K562 (cell line): Measurements from ENCODE around the gene CARD10. TPM values are rescaled to one million over a fixed set of nuclear protein-coding genes. Genes with fewer than 3 reads are reported as not detected.
A peak's percentile ranks its signal among the peaks of the same experiment; 100 is the strongest.

ENCODE experiments used
- ATF1 ChIP-seq, 2 experiments: fragments of 450-650 bp in 1 of 2; IDR thresholded peaks; 2 replicates each; pipeline ENCODE4 v1.6.1; 2016; ENCODE audit warnings: missing compliant biosample characterization in 1 of 2, missing genetic modification characterization in 1 of 2
- ATF7 ChIP-seq: fragments of 450-650 bp; IDR thresholded peaks from 2 replicates; pipeline ENCODE4 v1.7.1; 2014; ENCODE audit warnings: mild to moderate bottlenecking, moderate library complexity
- BRD4 ChIP-seq: fragments of 200-600 bp; sonication (generic); IDR thresholded peaks from 2 replicates; pipeline ENCODE4 v1.6.1; 2017; ENCODE audit warnings: inconsistent platforms
- CAMTA2 ChIP-seq: fragments of 250-450 bp; sonication (Bioruptor Pico); conservative IDR thresholded peaks from 2 replicates; pipeline ENCODE4 v1.5.1; 2022
- GATAD2A ChIP-seq: fragments of 450-650 bp; IDR thresholded peaks from 2 replicates; pipeline ENCODE4 v1.6.1; 2017
- HDAC3 ChIP-seq: fragments of 450-650 bp; IDR thresholded peaks from 2 replicates; pipeline ENCODE4 v1.6.1; 2018; ENCODE audit warnings: borderline replicate concordance, mild to moderate bottlenecking, moderate library complexity; ENCODE audit not compliant: partially characterized antibody
- JUN ChIP-seq, 2 experiments: sonication (generic) in 1 of 2; formaldehyde crosslinking in 1 of 2; IDR thresholded peaks; 2 replicates each; pipeline versions ENCODE4 v1.6.1 to v1.8.0; 2012 to 2022; ENCODE audit warnings: borderline replicate concordance in 2 of 2, mild to moderate bottlenecking in 2 of 2, improper control_type of control experiment in 1 of 2, low read depth in 1 of 2, low read length in 1 of 2, missing genetic modification reagents in 1 of 2
- LEF1 ChIP-seq: fragments of 450-650 bp; IDR thresholded peaks from 2 replicates; pipeline ENCODE4 v1.6.1; 2016; ENCODE audit warnings: mild to moderate bottlenecking
- NCOA6 ChIP-seq: fragments of 450-650 bp; IDR thresholded peaks from 2 replicates; pipeline ENCODE4 v1.6.1; 2017; ENCODE audit warnings: mild to moderate bottlenecking
- PCBP1 ChIP-seq: fragments of 200-400 bp; formaldehyde crosslinking; IDR thresholded peaks from 2 replicates; pipeline ENCODE4 v1.6.1; 2018; ENCODE audit warnings: mild to moderate bottlenecking, low read depth, low read length; ENCODE audit not compliant: poor library complexity, severe bottlenecking
- TBL1XR1 ChIP-seq, 2 experiments: IDR thresholded peaks; 2 replicates each; pipeline ENCODE4 v1.6.1; 2012; ENCODE audit warnings: improper control_type of control experiment in 2 of 2, low read length in 2 of 2, mild to moderate bottlenecking in 1 of 2
- TCF3 ChIP-seq: sonication (generic); formaldehyde crosslinking; IDR thresholded peaks from 2 replicates; pipeline ENCODE4 v1.4.0; 2020; ENCODE audit warnings: mild to moderate bottlenecking, missing genetic modification reagents
- TCFL5 ChIP-seq: fragments of 250-450 bp; sonication (Bioruptor Pico); conservative IDR thresholded peaks from 2 replicates; pipeline ENCODE4 v1.6.1; 2021; ENCODE audit warnings: mild to moderate bottlenecking, moderate library complexity, matching md5 sums
- ZKSCAN8 ChIP-seq: fragments of 200-800 bp; sonication (Bioruptor generic); IDR thresholded peaks from 2 replicates; pipeline ENCODE4 v1.6.1; 2016; ENCODE audit warnings: missing genetic modification characterization, missing compliant biosample characterization
- ZNF431 ChIP-seq: sonication (generic); formaldehyde crosslinking; IDR thresholded peaks from 2 replicates; pipeline ENCODE4 v1.8.0; 2022; ENCODE audit warnings: mild to moderate bottlenecking, missing genetic modification reagents
- polyA plus RNA-seq, 8 experiments: library from polyadenylated mRNA; depleted of rRNA in 4 of 8; stranded (reverse) in 5 of 8; unstranded in 3 of 8; fragments of >200 nt; fragmentation: Nextera tagmentation in 2 of 8; fragmentation: Illumina TruSeq in 1 of 8; extraction: Ambion mirVana in 2 of 8; extraction: Trizol in 1 of 8; gene quantifications; 2 replicates each; pipeline versions ENCODE4 v1.2.1 to v1.2.3, GENCODE V29; 2011 to 2014; ENCODE audit warnings: inconsistent platforms in 1 of 8, missing spikeins in 1 of 8
- total RNA-seq, 7 experiments: library from RNA; depleted of rRNA in 6 of 7; stranded (reverse); fragments of >200 nt in 6 of 7; fragmentation: Illumina TruSeq in 2 of 7; extraction: Trizol in 2 of 7; gene quantifications; 2 replicates each; pipeline versions ENCODE4 v1.2.1 to v1.2.3, GENCODE V29; 2011 to 2021; ENCODE audit warnings: low replicate concordance in 1 of 7
- TF ChIP-seq, protein P1 (sequence below): sonication (generic); formaldehyde crosslinking; IDR thresholded peaks from 2 replicates; pipeline ENCODE4 v1.8.0; 2022; ENCODE audit warnings: mild to moderate bottlenecking, missing genetic modification reagents, borderline replicate concordance
- TF ChIP-seq, protein P2 (sequence below): fragments of 450-650 bp; IDR thresholded peaks from 2 replicates; pipeline ENCODE4 v1.6.1; 2018; ENCODE audit warnings: mild to moderate bottlenecking, low read depth; ENCODE audit not compliant: partially characterized antibody
- TF ChIP-seq, protein P3 (sequence below), 2 experiments: fragments of 150-350 bp in 1 of 2; IDR thresholded peaks; 2 replicates each; pipeline ENCODE4 v1.6.1; 2012 to 2016; ENCODE audit warnings: low read depth in 2 of 2, low read length in 2 of 2, mild to moderate bottlenecking in 1 of 2, moderate library complexity in 1 of 2

CARD10 gene
- total and polyA plus RNA-seq, 9 of the 15 experiments (the other 6 are each of a cell fraction or from before 2014, with no cell fraction given), result 0.13 to 5.8 (median 1.6) TPM

DNA sequence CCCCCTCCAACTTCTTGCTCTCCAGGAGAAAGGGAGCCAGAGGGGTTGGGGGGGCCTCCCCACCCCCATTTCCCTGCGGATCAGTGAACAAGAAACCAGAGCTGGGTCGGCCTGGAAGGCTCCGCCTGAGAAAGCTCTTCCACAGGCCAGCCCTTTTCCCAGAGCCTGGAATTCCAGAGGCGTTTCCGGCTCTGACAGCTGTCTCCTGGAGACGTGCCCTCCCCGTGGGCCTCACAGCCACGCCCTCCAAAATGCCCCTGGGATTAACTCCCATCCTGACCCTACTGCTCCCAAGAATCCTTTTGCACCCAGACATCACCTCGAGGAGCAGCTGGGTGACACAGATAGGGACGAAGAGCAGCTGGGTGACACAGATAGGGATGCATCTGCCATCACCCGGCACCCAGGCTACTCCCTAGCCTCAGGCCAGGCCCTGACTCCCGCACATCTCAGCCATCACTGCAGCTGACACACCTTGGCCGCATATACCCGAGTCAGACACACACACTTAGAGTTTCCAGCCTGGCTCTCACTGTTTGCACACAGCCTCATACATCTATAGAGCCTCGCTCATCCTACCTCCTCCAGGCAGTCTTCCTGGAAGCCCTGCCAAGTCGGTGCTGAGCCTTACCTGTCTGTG lies 33.4 kb upstream of the CARD10 start (continued):
- TF ChIP-seq, protein P1, sequence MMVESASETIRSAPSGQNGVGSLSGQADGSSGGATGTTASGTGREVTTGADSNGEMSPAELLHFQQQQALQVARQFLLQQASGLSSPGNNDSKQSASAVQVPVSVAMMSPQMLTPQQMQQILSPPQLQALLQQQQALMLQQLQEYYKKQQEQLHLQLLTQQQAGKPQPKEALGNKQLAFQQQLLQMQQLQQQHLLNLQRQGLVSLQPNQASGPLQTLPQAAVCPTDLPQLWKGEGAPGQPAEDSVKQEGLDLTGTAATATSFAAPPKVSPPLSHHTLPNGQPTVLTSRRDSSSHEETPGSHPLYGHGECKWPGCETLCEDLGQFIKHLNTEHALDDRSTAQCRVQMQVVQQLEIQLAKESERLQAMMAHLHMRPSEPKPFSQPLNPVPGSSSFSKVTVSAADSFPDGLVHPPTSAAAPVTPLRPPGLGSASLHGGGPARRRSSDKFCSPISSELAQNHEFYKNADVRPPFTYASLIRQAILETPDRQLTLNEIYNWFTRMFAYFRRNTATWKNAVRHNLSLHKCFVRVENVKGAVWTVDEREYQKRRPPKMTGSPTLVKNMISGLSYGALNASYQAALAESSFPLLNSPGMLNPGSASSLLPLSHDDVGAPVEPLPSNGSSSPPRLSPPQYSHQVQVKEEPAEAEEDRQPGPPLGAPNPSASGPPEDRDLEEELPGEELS, result 0 out of 2 replicates have a peak, but pooled peaks have one; percentile 29
- TF ChIP-seq ATF7 (peak; percentile 77), TCF3 (CRISPR knock-in tag) (peak; percentile 100), JUN (IDR thresholded peaks at IDR 0.05; ENCODE audit: borderline replicate concordance, low read depth, low read length) (0 out of 2 replicates have a peak, but pooled peaks have one; percentile 36), JUN (CRISPR knock-in tag; IDR thresholded peaks at IDR 0.05; ENCODE audit: borderline replicate concordance) (no peak), NCOA6 (no peak), HDAC3 (peak; percentile 83), ZKSCAN8 (peak; percentile 74), BRD4 (no peak), TCFL5 (CRISPR knock-in tag) (no peak), CAMTA2 (CRISPR knock-in tag) (no peak), LEF1 (peak; percentile 84; the same call in 1 of the 2 replicates), TBL1XR1 (IDR thresholded peaks at IDR 0.05; ENCODE audit: low read length in 2 of 2) (peak; percentile 87 to 90; a peak in 3 of 4 replicates), ZNF431 (CRISPR knock-in tag) (no peak), ATF1 (CRISPR knock-in tag; IDR thresholded peaks at IDR 0.05) (no peak), ATF1 (tag; IDR thresholded peaks at IDR 0.05) (peak; percentile 57; the same call in 1 of the 2 replicates), PCBP1 (no peak), GATAD2A (peak; percentile 60; the same call in 1 of the 2 replicates)
- TF ChIP-seq, protein P2, sequence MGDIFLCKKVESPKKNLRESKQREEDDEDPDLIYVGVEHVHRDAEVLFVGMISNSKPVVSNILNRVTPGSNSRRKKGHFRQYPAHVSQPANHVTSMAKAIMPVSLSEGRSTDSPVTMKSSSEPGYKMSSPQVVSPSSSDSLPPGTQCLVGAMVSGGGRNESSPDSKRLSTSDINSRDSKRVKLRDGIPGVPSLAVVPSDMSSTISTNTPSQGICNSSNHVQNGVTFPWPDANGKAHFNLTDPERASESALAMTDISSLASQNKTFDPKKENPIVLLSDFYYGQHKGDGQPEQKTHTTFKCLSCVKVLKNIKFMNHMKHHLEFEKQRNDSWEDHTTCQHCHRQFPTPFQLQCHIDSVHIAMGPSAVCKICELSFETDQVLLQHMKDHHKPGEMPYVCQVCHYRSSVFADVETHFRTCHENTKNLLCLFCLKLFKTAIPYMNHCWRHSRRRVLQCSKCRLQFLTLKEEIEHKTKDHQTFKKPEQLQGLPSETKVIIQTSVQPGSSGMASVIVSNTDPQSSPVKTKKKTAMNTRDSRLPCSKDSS, result no peak
- TF ChIP-seq, protein P3, sequence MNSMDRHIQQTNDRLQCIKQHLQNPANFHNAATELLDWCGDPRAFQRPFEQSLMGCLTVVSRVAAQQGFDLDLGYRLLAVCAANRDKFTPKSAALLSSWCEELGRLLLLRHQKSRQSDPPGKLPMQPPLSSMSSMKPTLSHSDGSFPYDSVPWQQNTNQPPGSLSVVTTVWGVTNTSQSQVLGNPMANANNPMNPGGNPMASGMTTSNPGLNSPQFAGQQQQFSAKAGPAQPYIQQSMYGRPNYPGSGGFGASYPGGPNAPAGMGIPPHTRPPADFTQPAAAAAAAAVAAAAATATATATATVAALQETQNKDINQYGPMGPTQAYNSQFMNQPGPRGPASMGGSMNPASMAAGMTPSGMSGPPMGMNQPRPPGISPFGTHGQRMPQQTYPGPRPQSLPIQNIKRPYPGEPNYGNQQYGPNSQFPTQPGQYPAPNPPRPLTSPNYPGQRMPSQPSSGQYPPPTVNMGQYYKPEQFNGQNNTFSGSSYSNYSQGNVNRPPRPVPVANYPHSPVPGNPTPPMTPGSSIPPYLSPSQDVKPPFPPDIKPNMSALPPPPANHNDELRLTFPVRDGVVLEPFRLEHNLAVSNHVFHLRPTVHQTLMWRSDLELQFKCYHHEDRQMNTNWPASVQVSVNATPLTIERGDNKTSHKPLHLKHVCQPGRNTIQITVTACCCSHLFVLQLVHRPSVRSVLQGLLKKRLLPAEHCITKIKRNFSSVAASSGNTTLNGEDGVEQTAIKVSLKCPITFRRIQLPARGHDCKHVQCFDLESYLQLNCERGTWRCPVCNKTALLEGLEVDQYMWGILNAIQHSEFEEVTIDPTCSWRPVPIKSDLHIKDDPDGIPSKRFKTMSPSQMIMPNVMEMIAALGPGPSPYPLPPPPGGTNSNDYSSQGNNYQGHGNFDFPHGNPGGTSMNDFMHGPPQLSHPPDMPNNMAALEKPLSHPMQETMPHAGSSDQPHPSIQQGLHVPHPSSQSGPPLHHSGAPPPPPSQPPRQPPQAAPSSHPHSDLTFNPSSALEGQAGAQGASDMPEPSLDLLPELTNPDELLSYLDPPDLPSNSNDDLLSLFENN (IDR thresholded peaks at IDR 0.05; ENCODE audit: low read depth in 2 of 2, low read length in 2 of 2), result peak in 1 of 2 experiments; percentile 97; a peak in 2 of 4 replicates
